Esophagus muscularis mucosa (tissue), 3 donors: ENCODE results near the gene NIPAL4.

ENCODE experiments used
- POLR2A ChIP-seq: fragments of 450-650 bp; IDR thresholded peaks from one replicate; pipeline ENCODE4 v1.6.1; 2017; ENCODE audit warnings: antibody characterized with exemption, moderate library complexity, mild to moderate bottlenecking, low read depth
- TF ChIP-seq, protein P1 (sequence below), 3 experiments: fragments of 200-600 bp in 2 of 3; fragments of 450-650 bp in 1 of 3; sonication (generic) in 2 of 3; IDR thresholded peaks; one replicate each; pipeline ENCODE4 v1.5.1; 2017 to 2019; ENCODE audit warnings: antibody characterized with exemption in 3 of 3, mild to moderate bottlenecking in 2 of 3, moderate library complexity in 1 of 3

- TF ChIP-seq, protein P1, sequence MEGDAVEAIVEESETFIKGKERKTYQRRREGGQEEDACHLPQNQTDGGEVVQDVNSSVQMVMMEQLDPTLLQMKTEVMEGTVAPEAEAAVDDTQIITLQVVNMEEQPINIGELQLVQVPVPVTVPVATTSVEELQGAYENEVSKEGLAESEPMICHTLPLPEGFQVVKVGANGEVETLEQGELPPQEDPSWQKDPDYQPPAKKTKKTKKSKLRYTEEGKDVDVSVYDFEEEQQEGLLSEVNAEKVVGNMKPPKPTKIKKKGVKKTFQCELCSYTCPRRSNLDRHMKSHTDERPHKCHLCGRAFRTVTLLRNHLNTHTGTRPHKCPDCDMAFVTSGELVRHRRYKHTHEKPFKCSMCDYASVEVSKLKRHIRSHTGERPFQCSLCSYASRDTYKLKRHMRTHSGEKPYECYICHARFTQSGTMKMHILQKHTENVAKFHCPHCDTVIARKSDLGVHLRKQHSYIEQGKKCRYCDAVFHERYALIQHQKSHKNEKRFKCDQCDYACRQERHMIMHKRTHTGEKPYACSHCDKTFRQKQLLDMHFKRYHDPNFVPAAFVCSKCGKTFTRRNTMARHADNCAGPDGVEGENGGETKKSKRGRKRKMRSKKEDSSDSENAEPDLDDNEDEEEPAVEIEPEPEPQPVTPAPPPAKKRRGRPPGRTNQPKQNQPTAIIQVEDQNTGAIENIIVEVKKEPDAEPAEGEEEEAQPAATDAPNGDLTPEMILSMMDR (IDR thresholded peaks at IDR 0.05): no peak
- no peak for TF ChIP-seq POLR2A
Measured at GRCh38 chr5:157451806-157452205, 8.2 kb upstream of the NIPAL4 start.
